ENCODE results near the gene AFAP1L2.

DNA sequence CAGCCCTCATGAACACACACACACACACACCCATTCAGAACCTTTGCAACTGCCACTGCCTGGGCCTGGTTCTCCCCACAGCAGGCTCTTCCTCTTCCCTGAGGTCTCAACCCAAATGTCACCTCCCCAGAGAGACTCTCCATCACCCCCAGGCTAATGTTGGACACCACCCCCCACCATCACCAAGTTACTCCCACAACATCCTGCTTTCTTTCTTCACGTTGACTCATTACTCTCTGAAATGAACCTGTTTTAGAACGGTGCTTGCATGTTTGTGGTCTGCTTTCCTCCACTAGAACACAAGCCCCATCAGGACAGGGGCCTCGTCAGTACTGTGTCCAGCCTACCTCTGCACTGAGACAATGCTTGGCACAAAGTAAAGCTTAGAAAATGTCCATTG lies 16.0 kb downstream of the AFAP1L2 start:
- TF ChIP-seq, protein P1, sequence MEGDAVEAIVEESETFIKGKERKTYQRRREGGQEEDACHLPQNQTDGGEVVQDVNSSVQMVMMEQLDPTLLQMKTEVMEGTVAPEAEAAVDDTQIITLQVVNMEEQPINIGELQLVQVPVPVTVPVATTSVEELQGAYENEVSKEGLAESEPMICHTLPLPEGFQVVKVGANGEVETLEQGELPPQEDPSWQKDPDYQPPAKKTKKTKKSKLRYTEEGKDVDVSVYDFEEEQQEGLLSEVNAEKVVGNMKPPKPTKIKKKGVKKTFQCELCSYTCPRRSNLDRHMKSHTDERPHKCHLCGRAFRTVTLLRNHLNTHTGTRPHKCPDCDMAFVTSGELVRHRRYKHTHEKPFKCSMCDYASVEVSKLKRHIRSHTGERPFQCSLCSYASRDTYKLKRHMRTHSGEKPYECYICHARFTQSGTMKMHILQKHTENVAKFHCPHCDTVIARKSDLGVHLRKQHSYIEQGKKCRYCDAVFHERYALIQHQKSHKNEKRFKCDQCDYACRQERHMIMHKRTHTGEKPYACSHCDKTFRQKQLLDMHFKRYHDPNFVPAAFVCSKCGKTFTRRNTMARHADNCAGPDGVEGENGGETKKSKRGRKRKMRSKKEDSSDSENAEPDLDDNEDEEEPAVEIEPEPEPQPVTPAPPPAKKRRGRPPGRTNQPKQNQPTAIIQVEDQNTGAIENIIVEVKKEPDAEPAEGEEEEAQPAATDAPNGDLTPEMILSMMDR (conservative IDR thresholded peaks at IDR 0.05; ENCODE audit: low read depth, low read length) = no peak
- no peak for TF ChIP-seq EZH2 (IDR thresholded peaks at IDR 0.05; ENCODE audit: borderline replicate concordance, low read depth, low read length, poor library complexity, severe bottlenecking)

Measured in A673 (cell line).